Measurements from ENCODE around the gene FOXD1. TPM values are rescaled to one million over a fixed set of nuclear protein-coding genes. Genes with fewer than 3 reads are reported as not detected.
A peak's percentile ranks its signal among the peaks of the same experiment; 100 is the strongest.
"Not testable (repeated sequence)": the region's sequence is repeated elsewhere in the genome, so short reads cannot be mapped to it uniquely, and the experiment has no call there.

Gene FOXD1
- 14.0 and 18.6 TPM in 2 replicates for total RNA-seq
- 19.6 TPM for polyA plus RNA-seq (2012)

- DNase-seq (ENCODE audit: low read depth) = peak; percentile 95
These were observed at the start of gene FOXD1 for GRCh38 chr5:73448463-73449136. Gene FOXD1, minus strand, starts transcription at chr5:73448777. Its CDS starts 415 bp downstream, at chr5:73448362.

DNA sequence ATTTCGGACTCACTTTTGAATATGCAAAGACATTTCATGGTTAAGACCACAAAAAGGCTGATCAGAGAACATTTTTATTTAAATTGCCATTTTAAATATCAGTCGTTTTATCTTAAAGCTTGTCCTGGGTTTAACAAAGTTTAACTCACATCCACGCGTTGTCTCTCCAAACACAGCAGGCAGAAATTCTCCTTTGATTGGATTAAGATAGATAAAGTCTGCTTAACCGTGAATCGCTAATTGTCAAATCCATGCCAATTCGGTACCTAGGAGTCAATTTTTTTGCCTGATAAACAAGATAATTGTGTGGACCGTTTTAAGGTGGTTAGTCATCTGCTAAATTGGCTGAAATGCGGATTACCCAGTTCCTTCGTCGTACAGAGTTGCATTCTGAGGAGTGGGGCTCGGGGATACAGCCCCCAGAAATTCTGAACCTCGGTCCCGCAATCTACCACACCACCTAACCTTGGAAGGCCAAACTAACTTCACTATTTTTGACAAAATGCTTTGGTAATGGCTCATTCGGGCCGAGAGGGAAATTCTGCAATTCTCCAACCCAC lies 49.0 kb upstream of the FOXD1 start:
- DNase-seq (ENCODE audit: low read depth) = no peak

- DNase-seq (ENCODE audit: low read depth) = peak; percentile 41
These were observed 48.4 kb upstream of the FOXD1 start for GRCh38 chr5:73496984-73497457.

DNA sequence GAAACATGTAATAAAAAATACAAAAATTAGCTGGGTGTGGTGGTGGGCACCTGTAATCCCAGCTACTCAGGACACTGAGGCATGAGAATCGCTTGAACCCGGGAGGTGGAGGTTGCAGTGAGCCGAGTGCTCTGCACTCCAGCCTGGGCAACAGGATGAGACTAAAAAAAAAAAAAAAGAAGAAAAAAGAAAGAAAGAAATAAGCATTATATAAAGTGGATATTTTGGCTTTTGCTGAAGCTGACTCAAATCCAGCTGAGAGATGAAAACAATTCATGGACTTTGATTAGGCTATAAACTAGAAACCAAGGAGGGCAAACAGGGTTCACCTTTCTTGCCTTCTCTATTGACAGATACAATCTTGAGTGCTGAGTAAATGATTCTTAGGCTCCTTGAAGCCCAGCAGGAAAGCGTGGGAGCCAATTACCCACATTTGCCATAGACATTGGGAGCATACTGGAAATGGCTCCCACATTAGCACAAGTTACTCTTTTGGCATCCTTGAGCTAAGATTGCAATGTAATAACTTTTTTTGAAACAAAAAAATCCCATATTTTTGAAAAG lies 47.3 kb upstream of the FOXD1 start:
- DNase-seq (ENCODE audit: low read depth) = no peak

DNA sequence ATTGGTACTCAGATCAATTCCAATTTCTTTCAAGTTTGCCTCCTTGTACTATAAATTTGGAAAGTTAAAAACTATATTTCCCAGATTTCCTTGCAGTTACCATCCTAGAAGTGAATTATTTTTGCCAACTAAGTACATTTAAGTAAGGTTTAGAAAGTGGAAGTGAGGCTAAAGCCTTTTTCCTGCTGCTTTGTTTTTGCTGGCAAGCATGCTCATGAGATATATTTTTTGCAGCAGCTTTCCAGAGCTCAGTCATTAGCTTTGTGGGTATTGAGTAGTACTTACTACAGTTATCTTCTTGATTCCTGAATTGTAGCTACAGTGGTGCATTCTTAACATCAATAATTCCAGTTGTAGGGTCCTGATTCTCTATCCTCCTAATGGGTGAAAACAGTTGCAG lies 46.1 kb upstream of the FOXD1 start:
- no peak for DNase-seq (ENCODE audit: low read depth)

DNA sequence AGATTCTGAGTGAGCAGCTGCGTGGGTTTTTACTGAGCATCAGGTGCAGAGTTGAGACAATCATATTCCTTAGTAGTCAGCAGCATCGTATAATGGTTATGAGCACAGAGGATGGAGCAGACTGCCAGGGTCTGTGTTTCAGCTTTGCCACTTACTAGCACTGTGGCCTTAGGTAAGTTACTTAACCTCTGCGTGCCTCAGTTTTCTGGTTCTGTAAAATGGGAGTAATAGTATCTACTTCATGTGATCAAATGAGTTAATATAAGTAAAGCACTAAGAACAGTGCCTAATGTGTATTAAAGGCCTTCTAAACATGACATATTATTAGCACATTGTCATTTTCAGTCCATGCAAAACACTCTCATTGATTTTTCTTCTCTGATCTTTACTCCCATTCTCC lies 44.8 kb upstream of the FOXD1 start:
- no peak for DNase-seq (ENCODE audit: low read depth)

DNA sequence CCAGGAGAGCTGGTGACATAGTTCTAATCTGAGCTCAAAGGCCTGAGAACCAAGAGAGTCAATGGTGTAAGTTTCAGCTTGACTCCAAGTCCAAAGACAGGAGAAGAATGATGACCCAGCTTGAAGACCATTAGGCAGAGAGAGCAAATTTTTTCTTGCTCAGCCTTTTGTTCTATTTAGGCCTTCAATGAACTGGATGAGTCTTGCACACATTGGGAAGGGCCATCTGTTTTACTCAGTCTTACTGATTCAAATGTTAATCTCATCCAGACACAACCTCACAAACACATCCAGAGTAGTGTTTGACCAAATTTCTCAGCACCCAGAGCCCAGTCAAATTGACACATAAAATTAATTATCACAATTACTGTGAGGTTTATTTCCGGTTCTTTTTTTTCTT lies 42.6 kb upstream of the FOXD1 start:
- DNase-seq (ENCODE audit: low read depth) = no peak

- no peak for DNase-seq (ENCODE audit: low read depth)
These were observed 41.5 kb upstream of the FOXD1 start for GRCh38 chr5:73490088-73490487.

GRCh38 chr5:73488806-73489205 lies 40.2 kb upstream of the FOXD1 start:
- DNase-seq (ENCODE audit: low read depth) = no peak

DNA sequence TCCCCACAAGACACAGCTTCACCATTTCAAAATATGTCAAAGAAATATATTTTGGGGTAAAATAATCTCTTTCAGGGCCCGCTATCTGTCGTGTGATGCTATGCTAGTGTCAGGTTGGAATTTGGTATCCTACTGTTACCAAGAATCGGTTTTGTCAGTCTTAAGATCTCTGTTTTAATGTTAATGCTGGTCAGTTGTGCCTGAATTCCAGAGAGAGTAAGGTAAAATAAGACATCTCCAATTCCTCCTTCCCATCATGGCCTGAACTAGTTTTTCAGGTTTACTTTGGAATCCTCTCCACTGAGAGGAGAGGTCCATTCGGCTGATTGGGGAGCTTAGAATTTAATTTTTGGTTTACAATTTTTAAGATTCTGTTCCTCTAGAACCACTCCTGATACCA lies 39.2 kb upstream of the FOXD1 start:
- no peak for DNase-seq (ENCODE audit: low read depth)

DNA sequence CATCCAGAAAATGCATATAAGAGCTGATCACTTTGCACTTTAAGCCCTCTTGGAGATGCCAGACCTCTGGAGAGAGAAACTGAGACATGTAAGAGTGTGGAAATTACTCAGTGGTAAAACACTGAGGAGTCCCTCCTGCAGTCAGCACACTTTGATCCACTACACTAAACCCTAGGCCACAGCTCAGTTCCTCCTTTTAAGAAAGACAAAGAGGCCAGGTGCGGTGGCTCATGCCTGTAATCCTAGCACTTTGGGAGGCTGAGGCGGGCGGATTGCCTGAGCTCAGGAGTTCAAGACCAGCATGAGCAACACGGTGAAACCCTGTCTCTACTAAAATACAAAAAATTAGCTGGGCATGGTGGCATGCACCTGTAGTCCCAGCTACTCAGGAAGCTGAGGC lies 38.7 kb upstream of the FOXD1 start:
- DNase-seq (ENCODE audit: low read depth) = not testable (repeated sequence)

DNA sequence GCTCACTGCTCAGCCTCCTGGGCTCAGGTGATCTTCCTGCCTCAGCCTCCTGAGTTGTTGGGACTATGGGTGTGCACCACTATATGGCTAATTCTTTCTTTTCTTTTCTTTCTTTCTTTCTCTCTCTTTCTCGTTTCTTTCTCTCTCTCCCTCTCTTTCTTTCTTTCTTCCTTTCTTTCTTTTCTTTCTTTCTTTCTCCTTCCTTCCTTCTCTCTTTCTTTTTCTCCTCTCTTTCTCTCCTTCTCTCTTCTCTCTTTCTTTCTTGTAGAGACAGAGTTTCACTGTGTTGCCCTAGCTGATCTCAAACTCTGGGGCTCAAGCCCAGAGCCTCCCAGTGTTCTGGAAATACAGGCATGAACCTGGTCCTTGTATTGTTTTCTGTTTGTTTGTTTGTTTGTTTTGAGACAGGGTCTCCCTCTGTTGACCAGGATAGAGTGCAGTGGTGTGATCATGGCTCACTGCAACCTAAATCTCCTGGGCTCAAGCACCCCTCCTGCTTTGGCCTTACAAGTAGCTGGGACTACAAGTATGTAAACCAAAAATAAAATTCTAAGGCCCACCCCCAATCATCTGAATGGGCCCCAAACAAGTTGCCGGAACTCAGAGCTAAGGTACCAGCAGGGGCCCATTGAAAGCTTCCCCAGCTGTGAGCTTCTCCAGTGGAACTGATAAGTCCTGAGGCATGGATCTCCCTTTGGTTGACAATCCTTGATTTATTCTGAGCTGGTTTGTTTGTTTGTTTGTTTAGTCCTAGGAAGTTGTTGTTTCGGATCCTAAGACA lies 37.7 kb upstream of the FOXD1 start:
- no peak for DNase-seq (ENCODE audit: low read depth)

GRCh38 chr5:73485715-73486114 lies 37.1 kb upstream of the FOXD1 start:
- DNase-seq (ENCODE audit: low read depth) = no peak

GRCh38 chr5:73484511-73484910 lies 35.9 kb upstream of the FOXD1 start:
- no peak for DNase-seq (ENCODE audit: low read depth)

DNA sequence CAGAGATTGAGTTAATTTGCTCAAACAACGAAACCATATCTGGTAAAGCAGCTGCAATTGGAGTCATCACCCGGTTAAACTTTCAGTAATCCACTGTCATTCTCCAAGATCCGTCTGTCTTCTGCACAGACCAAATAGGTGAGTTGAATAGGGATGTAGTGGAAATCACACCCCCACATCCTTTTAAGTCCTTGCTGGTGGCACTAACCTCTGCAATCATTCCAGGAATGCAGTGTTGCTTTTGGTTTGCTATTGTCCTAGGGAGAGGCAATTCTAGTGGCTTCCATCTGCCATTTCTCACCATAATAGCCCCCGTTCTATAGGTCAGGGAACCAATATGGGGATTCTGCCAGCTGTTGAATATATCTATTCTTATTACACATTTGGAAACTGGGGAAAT lies 35.1 kb upstream of the FOXD1 start:
- no peak for DNase-seq (ENCODE audit: low read depth)

- no peak for DNase-seq (ENCODE audit: low read depth)
These were observed 34.0 kb upstream of the FOXD1 start for GRCh38 chr5:73482383-73483136.

DNA sequence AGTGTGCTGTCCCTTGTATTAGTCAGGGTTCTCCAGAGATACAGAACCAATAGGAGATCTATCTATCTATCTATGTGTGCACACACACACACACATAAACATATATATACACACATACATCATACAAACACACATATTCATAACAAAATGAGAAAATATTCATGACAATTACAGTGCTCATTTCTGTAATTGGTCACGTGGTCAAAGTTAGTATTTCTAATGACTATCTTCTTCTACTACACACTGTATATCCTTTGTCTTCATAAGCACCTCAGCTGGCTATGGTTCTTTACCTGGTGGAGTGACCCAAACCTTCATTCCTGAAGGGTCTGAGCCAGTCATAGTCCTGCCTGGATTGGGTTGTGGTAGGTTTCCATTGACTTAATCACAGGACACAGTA lies 31.9 kb upstream of the FOXD1 start:
- DNase-seq (ENCODE audit: low read depth) = no peak

DNA sequence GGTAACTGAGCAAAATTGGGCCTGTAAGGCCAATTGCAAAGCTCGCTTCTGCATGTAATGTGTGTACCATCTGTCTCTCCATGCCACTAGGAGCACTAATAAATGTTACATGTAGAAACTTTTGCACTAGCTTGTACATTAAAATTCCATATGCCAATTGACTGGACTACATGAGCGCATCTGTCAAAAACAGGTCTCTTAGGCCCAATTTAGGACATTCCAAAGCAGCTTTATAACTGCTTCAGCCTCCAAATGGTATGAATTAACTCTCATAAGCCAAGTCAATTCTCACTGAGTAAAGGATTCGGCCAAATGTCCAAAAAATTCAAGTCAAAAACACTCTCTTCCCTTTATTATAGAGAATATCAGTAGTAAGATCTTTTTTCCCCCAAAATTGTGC lies 23.5 kb upstream of the FOXD1 start:
- DNase-seq (ENCODE audit: low read depth) = no peak

DNA sequence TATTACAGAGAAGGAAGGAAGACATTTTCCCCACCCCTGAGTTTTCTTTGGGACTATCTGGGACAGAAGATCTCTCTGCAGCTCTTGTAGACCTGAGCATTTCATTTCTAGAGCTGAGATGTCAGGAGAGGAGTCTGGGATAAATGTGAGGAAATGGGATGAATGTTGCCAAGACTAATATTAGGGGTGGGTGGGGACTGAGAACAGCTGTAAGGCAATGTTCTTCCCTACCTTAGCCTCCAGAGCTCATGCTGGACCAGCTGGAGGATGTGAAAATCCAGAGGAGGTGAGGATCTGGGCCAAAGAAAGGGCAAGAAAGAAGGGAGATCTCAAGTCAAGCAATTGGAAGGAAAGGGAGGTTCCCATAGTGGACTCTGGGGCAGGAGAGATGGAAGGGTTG lies 23.1 kb upstream of the FOXD1 start:
- DNase-seq (ENCODE audit: low read depth) = no peak

DNA sequence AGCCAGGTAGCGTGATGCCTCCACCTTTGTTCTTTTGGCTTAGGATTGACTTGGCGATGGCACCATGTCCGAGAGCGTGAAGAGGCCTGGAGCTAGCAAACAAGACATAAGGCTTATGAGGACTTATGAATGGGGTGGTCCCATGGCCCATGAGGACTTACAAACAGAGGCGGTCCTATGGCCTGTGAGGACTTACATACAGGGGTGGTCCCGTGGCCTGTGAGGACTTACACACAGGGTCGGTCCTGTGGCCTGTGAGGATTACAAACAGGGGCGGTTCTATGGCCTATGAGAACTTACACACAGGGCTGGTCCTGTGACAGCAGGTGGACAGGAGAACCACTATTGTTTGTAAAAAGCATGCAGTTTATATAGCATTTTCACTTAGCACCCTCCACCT lies 21.3 kb upstream of the FOXD1 start:
- no peak for DNase-seq (ENCODE audit: low read depth)

DNA sequence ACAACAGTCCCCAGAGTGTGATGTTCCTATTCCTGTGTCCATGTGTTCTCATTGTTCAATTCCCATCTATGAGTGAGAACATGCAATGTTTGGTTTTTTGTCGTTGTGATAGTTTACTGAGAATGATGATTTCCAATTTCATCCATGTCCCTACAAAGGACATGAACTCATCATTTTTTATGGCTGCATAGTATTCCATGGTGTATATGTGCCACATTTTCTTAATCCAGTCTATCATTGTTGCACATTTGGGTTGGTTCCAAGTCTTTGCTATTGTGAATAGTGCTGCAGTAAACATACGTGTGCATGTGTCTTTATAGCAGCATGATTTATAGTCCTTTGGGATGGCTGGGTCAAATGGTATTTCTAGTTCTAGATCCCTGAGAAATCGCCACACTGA lies 20.1 kb upstream of the FOXD1 start:
- DNase-seq (ENCODE audit: low read depth) = not testable (repeated sequence)

All from myocyte (in vitro differentiated cells).